Eye (tissue), 1 donor: Measurements from ENCODE around the gene RTN4RL1.
A peak's percentile ranks its signal among the peaks of the same experiment; 100 is the strongest.

Source experiments
- DNase-seq: peaks from one replicate; pipeline ENCODE4 v3.0.0-alpha.2; 2015

RTN4RL1 gene

DNA sequence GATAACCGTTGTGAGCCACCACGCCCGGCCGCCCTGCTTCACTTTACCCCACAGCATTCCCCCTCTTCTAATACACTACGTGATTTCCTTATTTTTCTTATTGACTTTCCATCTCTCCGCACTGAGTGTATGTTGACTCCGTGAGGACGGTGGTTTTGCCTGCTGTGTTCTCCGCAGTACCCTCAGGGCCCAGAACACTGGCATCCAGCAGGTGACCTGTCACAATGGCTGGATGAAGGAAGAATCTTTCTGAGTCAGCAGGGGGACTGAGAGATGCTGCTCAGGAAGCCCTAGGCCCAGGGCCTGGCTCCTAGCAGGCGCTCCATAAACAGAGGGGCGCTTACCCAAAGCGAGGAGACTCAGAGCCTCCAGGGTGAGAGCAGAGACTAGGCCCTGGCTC is 79.5 kb downstream of the RTN4RL1 start:
- no peak for DNase-seq

DNA sequence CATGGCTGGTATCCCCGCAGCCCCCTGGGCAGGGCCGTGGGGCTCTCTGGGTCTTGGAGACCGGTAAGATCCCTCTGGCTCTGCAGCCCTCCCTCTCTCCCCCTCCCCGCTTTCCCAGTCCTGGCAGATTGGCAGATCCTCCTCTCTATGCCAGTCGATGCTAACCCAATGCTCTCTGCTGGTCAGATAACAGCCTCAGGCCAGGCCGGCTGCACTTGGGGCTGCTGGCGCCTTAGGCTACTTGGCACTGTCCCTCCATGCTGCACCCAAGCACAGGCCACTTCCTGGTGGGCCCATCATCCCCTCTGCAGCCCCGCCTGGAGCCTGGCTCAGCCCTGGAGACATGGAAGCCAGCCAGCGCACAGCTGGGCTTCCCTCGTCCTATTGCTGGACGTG is 81.7 kb downstream of the RTN4RL1 start:
- no peak for DNase-seq

DNA sequence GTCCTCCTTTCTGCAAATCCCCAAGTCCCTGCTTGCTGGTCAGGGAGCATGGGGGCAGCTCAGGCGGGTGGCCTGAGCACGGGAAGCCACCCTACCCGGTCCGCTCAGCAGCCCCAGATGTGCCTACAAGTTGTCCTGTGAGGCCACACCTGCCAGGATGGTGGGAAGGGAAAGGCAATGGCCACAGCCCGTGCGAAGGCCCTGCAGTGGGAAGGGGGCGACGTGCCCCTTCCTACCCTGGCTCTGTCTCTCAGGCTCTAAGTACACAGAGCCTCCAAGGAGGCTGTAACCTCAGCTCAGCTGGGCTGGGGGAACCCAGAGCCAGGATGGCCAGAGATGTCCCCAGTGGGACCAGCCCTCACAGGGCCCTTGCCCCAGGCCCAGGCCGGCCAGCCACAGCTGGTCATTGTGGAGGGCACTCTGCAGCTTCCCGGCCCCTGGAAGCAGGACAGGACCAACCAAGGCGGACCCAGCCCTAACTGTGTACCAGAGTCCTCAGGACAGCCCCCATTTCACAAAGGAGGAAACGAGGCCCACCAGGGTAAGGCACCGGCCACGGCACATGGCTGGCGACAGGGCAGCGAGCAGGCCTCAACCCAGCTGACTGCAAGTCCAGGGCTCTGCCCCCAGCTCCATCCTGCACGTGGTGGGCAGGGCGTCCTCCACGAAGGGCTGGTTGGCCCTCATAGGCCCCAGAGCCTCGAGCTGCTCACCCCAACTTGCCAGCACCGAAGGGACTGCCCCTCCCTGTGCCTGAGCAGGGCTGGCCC is 82.3 kb downstream of the RTN4RL1 start:
- DNase-seq = no peak

DNA sequence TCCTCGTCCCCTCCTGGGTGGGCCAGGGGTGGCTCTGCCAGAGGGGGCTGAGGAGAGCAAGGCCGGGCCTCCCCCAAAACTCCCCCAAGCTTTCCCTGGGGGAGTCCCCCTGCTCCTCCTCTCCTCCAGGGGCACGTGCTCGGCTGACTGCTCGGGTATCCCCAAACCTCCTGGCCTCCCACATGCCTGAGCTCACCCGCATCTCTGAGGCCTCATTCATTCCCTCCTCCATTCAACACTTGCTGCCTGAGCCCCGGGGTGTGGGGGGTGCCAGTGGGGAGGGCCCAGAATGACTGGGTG is 83.1 kb downstream of the RTN4RL1 start:
- no peak for DNase-seq

DNA sequence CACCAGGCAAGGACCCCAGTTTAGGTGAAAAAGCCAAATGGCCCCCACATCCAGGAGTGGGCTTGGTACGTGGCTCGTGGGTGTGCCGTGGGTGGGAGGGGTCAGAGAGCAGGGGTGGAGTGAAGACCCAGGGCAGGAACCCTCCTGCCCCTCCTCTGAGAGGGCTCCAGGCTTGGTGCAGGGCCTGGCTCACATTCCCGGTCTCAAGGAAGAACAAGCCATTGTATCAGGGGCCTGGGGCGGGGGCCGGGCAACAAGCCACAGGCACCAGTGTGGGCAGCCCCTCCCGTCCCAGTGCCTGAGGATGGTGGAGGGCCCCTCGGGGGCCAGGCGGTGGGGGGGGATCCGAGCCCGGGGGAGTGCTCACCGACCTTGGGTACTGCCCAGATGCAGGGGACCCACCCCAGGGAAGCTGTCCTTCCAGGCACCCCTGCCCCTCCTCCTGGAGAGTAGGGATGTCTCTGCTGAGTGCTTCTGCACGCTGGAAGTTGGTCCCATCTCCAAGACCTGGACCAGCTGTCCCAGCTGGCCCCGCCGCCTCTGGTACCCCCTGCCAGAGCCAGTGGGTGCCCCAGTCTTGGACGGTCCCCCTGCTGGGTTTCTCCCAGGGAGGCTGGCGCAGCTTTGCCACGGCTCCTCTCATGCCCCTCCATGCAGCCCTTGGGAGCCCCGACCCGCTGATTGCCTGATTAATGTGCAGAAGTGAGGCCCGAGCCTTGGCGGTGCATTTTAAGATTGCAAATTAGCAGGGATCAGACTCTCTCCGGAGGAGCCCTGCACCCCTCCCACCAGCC is 83.7 kb downstream of the RTN4RL1 start:
- peak; percentile 61 for DNase-seq

DNA sequence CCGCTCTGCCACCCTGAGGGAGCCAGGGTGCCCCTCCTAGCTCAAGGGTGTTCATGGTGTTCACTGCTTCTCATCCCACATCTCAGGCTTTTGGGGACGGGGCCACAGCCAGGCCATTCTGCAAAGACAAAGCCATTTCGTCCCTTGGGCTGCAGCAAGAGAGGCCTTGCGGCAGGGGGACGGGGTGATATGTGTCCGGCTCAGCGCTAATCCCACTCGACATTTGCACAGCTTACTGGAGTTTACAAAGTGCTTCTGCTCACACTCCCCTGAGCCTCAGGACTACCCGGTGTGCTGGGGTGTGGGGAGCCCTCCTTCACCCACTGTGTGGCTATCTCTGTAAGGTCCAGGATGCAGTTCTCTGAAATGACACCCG is 84.3 kb downstream of the RTN4RL1 start:
- DNase-seq = peak; percentile 78

DNA sequence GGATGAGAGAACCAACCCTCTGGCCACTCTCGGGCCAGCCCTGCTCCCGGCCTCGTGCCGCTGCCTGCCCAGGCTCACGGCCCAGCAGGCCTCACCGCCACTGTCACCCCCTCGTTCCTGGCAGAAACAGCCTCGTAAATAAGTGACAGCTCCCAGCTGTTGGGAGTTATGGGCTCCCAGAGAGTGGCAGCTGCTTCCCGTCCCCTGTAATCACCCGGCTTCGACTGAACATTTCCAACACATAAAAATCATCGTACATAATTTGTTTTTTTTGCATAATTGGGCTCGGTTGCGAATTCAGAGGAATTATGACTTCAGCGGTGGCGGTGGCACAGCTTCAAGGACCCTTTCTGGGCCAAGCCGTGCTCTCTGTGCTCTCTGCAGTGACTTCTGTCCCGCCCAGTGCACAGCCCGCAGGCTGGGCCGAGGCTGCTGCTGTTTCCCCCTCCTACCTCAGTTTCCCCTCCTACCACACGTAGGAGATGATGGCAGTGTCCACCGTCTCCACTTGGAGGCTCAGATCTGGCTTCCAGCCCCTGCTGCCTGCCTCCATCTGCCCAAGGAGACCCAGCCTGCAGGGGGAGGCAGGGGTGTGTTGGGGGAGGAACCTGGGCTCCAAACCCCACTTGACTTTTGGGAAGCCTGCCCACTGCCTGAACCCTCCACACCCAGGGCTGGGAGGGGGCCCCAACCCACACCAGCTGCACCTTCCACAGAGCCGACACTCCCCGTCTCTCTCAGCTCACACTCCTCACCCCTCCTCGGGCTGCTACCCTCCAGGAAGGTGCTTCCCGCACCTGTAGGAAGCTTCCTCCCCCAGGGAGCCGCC is 84.9 kb downstream of the RTN4RL1 start:
- peak; percentile 83 for DNase-seq

DNA sequence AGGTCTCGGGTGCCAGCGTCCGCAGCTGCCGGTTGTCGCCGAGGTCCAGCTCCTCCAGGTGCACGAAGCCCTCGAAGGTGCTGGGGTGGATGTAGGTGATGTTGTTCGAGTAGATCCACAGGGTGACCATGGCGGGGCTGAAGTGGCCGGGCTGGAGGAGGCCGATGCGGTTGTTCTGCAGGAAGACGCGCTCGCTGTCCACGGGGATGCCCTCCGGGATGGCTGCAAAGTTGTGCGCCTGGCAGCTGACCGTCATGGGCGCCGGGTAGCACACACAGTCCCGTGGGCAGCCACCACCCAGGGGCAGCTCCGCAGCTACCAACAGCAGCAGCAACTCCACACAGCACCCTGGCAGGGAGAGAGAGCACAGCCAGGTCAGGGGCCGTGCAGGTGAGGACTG is 87.7 kb downstream of the RTN4RL1 start:
- no peak for DNase-seq

DNA sequence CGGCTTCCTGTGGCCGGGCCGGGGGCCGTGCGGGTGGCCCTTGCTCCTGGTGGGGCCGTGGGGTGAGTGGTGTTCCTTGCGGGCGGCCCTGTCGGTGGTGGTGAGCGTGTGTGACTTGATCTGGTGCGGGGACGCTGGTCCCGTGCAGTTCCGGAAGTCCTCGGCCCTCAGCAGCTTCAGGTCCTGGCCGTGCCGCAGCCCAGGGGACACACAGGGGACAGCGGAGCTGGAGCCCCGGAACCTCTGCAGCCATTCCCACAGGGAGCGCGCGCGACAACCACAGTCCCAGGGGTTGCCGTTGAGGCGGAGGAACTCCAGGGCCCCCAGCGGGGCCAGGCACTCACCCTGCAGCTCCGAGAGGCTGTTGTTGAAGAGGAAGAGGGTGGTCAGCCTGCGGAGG is 88.4 kb downstream of the RTN4RL1 start:
- no peak for DNase-seq

DNA sequence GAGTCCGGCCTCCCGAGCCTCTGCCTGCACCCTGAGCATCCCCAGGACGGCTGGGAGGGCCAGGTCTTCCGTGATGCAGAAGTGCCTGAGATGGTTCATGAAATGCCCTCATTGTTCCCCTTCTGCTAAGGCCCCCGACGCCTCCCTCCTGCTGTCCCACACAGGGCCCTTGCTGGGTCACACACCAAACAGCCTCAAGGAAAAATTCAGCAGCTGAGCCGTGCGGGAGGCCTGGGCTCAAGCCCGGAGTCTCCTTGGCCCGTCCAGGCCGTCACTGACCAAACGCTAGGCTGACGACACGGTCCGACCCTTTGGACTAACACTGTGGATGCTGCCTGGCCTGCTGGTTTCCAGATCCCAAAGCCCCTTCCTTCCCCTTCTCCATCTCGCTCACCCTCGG is 90.2 kb downstream of the RTN4RL1 start:
- no peak for DNase-seq

DNA sequence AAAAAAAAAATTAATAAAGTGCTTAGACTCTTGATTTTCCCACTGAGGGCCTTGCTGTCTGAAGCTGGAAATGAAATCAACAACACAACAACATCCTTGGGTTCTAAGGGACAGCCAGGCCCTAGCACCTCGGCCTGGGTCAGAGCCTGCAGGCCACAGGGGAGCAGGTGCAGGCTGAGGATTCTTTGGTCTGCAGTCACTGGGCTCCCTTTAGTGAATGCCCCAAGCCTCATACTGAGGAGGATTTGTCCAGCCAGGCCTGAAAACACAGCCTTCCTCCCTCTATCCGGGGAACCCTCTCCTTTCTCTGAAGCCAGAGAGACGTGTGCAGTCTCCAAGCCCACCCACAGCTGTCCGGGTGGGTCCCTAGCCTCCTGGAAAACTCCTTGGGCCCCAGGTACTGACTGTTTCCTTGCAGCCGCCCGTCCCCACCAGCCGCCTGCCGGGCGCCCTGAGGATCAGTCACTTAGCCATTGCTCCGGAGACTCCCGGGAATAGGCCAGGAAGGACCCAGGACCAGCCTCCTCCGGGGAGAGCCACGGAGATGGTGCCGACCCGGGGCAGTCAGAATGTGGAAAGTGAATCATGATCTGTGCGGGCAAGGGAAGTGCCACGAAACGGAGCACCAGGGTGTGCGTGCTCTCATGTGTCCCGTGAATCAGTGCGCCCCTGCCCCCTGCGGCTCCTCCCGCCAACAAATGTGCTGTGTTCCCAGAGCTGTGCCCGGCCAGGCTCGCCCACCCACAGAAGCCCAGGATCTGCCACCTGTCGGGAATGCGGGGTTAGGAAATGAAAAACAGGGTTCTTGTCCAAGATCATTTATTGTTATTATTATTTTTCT is 91.0 kb downstream of the RTN4RL1 start:
- DNase-seq = no peak

DNA sequence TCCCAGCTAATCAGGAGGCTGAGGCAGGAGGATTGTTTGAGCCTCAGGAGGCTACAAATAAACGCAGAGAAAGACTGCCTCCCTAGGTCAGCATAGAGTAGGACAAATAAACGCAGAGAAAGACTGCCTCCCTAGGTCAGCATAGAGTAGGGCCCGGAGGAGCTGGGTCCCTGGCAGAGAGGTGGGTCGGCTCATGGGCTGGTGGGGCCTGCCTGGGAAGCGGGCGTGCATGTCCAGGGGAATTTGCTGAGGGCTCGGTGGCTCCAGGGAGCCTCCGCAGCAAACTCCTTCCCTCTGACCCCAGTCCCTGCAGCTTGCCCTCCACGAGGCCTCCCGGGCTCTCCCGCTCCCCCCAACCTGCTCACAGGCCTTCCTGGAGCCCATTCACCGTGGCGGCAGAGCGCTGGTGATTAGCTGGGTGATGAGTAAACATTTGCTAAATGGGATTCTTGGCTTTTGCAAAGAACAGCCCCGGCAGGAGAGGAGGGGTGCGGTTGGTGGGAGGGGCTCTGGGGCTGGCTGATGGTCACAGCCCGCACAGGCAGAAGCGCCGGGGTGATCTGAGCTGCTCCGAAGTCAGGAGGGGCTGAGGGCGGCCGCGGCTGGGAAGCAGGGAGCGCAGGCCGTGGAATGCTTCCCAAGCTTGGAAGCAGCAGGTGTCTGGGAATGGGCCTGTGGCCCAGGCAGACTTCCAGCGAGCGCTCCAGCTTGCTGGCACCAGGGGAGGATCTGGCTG is 93.1 kb downstream of the RTN4RL1 start:
- DNase-seq = peak; percentile 78

DNA sequence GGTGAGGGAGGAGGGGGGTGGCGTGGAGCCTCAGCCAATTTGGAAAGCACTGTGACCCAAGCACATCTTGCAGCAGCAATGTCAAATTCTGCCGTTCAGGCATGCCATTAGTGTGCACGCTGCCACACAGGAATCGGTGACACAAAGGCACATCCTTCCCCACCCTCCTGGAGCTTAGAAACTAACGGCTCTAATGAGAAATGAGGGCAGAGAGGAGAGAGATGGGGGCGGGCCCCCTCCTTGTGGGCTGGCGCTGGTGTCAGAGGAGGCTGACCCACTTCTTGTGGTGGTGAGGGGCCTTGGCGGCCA is 94.8 kb downstream of the RTN4RL1 start:
- peak; percentile 90 for DNase-seq

DNA sequence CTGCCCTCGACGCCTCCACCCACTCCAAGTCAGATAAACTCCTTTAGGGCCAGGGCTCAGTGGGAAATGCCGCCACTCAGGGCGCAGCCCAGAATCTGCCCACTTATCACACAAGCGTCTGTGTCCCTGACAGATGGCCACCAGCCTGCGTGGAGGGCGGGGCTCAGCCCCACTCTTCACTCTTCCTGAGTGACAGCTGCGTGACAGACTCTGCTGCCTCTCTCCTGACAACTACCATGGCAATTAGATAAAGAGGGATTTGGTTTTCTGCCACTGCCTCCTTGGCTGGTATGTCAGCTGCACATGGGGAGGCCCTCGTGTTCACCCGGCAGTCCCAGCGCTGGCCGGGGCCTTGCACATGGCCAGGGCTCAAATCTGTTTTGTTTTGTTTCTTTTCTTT is 96.2 kb downstream of the RTN4RL1 start:
- peak; percentile 70 for DNase-seq

DNA sequence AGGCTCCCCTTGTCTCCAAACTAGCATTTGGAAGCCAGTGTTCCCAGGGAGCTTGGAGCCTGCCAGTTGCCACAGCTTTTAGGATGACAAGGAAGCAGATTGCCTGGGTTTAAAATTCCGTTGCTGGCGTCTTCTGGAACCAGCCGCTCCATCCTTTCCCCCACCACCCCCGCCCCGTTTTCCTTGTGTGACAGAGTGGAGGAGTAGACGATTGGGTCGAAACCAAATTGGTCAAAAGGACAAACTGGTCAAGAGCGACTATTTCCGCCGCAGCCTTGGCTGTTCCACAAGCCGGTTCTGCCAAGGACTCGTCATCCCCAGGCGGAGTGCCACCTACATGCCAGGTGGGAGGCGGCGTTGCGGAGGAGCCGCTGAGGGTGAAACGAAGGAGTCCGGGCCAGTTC is 104.2 kb downstream of the RTN4RL1 start:
- DNase-seq = no peak

DNA sequence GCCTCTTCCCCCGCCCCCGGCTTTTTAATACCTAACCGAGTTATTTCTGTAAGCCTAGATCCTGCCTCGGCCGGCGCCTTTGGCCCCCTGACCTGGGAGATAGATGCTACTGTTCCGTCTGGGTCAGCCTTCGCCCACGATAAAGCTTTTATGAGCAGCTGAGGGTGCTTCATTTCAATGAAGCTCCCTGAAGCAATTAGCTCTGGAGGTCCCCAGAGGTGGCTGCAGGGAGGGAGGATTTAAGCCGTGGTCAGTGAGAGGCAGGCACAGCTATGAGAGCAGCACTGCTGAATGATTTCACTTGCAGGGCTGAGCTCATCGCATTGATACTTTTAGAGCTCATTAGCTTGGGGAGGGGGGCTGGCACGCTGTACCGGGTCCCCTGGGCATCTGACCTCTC is 105.9 kb downstream of the RTN4RL1 start:
- peak; percentile 78 for DNase-seq

DNA sequence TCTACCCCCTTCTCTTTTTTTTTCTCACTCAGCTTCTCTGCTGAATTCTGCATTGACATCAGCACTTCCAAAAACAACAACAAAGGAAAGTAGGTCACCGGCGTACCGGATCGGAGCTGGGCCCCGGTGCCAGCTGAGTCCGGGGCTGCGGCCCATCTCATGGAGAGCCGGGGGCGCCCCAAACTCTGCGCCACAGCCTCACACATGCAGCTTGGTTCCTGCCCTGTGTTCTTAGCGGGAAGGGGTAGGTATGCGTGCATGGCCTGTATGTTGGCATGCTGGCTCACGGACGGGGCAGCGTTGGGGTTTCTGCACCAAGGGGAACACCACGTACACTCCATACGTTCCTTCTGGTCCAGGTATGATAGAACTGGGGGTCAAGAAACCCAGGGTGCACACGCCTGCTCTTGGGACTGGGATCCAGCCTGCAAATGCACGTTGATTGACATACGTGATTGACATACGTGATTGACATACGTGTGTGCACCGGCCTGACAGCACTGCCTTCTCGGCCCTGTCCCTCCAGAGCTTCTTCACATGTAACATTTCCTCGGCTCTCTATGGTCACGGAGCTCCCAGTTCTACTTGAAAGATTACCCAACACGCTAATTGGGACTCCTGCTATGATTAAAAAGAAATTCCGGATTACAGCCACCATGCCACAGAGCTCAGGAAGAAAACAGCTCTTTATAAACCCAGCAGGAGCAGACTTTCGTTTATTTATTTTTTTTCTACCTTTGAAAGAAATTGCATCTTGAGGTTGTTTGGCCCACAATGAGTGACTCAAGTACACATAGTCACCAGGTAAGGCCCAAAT is 106.6 kb downstream of the RTN4RL1 start:
- peak; percentile 64 for DNase-seq

DNA sequence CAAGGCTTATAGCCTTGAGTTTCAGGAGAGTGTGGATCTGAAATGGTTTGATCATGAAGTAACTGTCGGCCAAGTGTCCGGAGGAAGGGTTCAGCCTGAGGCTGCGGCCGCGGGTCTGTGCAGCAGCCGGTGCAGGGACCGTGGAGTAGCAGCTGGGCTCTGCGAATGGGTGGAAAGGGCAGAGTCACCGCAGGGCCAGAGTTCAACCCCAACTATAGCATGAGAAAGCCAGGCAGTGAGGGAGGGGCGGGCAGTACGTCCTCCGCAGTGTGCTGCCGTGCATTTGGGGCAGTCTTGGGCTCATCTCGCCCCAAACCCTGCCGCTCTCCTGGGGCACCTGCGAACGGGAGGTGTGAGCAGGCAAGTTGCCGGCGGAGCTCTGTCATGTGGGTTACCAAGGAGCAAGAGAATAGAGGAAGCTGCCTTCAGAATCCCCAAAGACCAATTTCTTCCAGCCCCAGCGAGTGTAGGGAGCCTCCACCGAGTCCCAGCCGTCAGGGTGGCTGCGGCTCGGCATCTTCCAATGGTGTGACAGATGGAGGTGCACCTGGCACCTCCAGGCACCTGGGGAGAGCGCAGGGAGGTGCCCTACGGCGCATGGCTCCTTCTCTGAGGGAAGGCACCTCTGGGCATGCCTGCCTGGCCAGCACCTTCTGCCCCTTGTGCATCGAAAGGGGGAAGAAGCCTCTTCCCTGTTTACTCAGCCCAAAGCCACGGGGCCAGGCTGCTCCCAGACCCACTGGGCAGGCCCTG is 108.0 kb downstream of the RTN4RL1 start:
- peak; percentile 49 for DNase-seq

DNA sequence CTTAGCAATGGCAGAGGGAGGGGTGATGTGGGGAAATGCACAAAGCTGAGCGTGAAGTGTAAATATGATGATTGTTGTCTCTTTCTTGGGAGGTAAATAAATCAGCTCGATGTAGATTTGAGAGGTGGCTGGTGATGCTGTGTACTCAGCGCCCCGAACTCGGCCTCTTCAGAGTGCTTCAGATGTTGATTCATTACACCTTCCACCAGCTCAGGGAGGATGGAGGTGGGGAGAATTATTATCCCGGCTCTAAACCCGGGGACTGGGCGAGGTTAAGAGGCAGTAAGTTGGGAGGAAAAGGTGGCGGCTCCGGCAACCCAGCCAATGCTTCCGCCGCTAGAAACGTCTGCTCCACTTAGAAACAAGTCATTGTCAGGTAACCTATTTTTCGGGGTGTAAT is 108.8 kb downstream of the RTN4RL1 start:
- no peak for DNase-seq

DNA sequence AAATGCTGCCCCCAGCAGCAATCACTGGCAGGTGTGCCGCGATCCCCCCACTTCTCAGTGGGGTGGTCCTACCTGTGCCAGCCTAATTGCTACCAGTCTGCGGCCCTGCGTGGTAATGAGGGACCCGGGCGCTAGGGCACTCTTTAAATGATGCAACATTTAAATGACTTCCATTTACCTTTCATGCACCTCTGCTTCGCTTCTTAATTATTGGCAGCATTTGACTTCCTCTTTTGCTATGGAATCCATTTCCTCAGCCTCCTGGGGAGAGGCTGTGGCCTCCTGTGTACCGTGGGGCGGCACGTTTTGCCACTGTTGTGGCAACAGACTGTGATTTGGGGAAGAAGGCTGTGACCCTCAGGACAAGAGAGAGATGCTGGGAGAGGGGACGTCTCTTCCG is 109.2 kb downstream of the RTN4RL1 start:
- DNase-seq = no peak

DNA sequence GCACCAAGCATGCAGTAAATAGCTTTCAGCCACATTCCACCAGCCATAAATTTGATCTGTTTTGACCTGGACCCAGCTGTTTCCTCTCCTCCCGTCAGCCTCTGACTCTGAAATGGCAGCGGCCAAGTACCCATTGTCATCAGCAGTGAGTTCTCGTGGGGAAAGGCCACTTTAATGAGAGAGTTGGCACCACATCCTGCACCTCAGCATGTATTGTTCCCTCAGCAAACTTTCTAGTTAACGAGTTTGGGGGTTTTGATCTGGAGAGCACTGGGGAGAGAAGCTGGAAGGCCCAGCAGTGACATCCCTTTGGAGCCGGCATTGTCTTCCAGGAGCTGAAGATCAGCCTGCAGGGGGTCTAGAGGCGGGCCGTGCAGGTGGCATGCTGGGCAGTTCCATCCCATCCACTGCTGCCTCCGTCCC is 110.5 kb downstream of the RTN4RL1 start:
- peak; percentile 65 for DNase-seq
